ENCODE measurements around the gene ATP2A1. TPM values are rescaled to one million over a fixed set of nuclear protein-coding genes. Genes with fewer than 3 reads are reported as not detected.

ATP2A1 gene
- total and polyA plus RNA-seq, 2 of the 13 experiments (the other 11 are each of a cell fraction or from before 2014, with no cell fraction given), result 3.2 to 12.5 TPM

DNA sequence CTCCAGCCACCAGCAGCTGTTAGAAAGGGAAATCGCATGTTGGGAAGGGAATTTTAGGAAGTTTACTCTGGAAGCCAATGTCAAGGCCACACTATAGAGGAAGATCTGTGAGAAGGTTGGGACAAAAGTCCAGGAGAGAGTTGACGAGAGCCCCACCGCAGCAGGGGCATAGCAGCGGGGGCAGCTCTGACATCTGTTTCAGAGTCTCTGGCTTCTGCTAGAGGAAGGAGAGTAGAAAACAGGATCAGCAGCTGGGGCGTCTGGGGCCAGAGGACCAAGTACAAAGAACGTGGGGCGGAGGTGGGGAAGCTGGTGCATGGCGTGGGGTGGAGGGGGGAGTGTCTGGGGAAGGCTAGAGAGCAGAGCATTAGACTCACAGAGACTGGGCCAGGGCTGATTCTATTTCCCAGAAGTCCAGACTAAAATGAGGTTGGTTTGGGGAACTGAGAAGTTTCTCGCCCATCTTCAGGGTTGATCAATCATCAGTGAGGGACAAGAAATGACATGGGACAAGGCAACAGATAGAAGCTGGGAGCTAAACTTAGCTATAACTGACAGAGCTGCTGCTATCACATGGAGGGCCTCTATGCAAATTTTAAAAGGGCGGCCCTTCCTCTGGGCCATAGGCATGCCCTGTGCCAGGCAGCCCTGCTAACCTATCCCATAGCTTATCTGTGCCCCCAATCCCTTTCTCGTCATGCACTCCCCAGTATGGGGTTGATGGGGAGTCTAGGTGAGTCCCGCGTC, 45.5 kb downstream of the ATP2A1 start (continued):
- TF ChIP-seq ZIK1 (CRISPR knock-in tag; IDR thresholded peaks at IDR 0.05; ENCODE audit: borderline replicate concordance, low read depth), result no peak
- no peak for TF ChIP-seq TERF1 (CRISPR knock-in tag; IDR thresholded peaks at IDR 0.05)
- TF ChIP-seq ZNF232 (CRISPR knock-in tag; IDR thresholded peaks at IDR 0.05; ENCODE audit: borderline replicate concordance), result peak; percentile 86; the same call in 1 of the 2 replicates
- peak; percentile 14 for TF ChIP-seq XRCC5 (optimal IDR thresholded peaks at IDR 0.05; ENCODE audit: low read length)
- TF ChIP-seq ZNF772 (CRISPR knock-in tag; IDR thresholded peaks at IDR 0.05), result 0 out of 2 replicates have a peak, but pooled peaks have one; percentile 18
- TF ChIP-seq ZNF720 (CRISPR knock-in tag; IDR thresholded peaks at IDR 0.05), result no peak
- TF ChIP-seq ZNF552 (CRISPR knock-in tag; IDR thresholded peaks at IDR 0.05; ENCODE audit: borderline replicate concordance), result no peak
- TF ChIP-seq, protein P1, sequence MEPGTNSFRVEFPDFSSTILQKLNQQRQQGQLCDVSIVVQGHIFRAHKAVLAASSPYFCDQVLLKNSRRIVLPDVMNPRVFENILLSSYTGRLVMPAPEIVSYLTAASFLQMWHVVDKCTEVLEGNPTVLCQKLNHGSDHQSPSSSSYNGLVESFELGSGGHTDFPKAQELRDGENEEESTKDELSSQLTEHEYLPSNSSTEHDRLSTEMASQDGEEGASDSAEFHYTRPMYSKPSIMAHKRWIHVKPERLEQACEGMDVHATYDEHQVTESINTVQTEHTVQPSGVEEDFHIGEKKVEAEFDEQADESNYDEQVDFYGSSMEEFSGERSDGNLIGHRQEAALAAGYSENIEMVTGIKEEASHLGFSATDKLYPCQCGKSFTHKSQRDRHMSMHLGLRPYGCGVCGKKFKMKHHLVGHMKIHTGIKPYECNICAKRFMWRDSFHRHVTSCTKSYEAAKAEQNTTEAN (CRISPR knock-in tag; conservative IDR thresholded peaks at IDR 0.05), result peak; percentile 73; the same call in 1 of the 2 replicates
- TF ChIP-seq ZNF263 (CRISPR knock-in tag; IDR thresholded peaks at IDR 0.05), result 0 out of 2 replicates have a peak, but pooled peaks have one; percentile 33
- TF ChIP-seq ZNF281 (CRISPR knock-in tag; IDR thresholded peaks at IDR 0.05; ENCODE audit: borderline replicate concordance), result no peak
- TF ChIP-seq ZNF7 (CRISPR knock-in tag; IDR thresholded peaks at IDR 0.05), result no peak
- TF ChIP-seq JUNB (CRISPR knock-in tag; IDR thresholded peaks at IDR 0.05; ENCODE audit: borderline replicate concordance), result no peak
- 0 out of 2 replicates have a peak, but pooled peaks have one; percentile 40 for TF ChIP-seq SMAD3 (CRISPR knock-in tag; IDR thresholded peaks at IDR 0.05)
- TF ChIP-seq ZNF335 (CRISPR knock-in tag; IDR thresholded peaks at IDR 0.05), result no peak
- TF ChIP-seq ZNF839 (CRISPR knock-in tag; IDR thresholded peaks at IDR 0.05; ENCODE audit: borderline replicate concordance), result no peak
- peak; percentile 69 for TF ChIP-seq MTA1 (CRISPR knock-in tag; IDR thresholded peaks at IDR 0.05; ENCODE audit: borderline replicate concordance)
- TF ChIP-seq, protein P2, sequence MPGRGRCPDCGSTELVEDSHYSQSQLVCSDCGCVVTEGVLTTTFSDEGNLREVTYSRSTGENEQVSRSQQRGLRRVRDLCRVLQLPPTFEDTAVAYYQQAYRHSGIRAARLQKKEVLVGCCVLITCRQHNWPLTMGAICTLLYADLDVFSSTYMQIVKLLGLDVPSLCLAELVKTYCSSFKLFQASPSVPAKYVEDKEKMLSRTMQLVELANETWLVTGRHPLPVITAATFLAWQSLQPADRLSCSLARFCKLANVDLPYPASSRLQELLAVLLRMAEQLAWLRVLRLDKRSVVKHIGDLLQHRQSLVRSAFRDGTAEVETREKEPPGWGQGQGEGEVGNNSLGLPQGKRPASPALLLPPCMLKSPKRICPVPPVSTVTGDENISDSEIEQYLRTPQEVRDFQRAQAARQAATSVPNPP (CRISPR knock-in tag; IDR thresholded peaks at IDR 0.05), result no peak
- TF ChIP-seq KDM2A (CRISPR knock-in tag; IDR thresholded peaks at IDR 0.05; ENCODE audit: borderline replicate concordance, low read depth), result 0 out of 2 replicates have a peak, but pooled peaks have one; percentile 3
- TF ChIP-seq RFXANK (CRISPR knock-in tag; IDR thresholded peaks at IDR 0.05), result no peak
- TF ChIP-seq ZNF883 (CRISPR knock-in tag; IDR thresholded peaks at IDR 0.05; ENCODE audit: not compliant biosample characterization), result no peak
- 0 out of 2 replicates have a peak, but pooled peaks have one; percentile 21 for TF ChIP-seq ZNF724P (CRISPR knock-in tag; IDR thresholded peaks at IDR 0.05; ENCODE audit: borderline replicate concordance)
- TF ChIP-seq HNRNPLL (IDR thresholded peaks at IDR 0.05; ENCODE audit: low read depth, low read length, poor library complexity, severe bottlenecking), result no peak

All from HepG2 (cell line).